HepG2 (cell line): ENCODE data around the gene TMEM239. TPM values are rescaled to one million over a fixed set of nuclear protein-coding genes. Genes with fewer than 3 reads are reported as not detected.
A peak's percentile ranks its signal among the peaks of the same experiment; 100 is the strongest.

Experiments used
- CAMTA2 ChIP-seq: sonication (generic); formaldehyde crosslinking; IDR thresholded peaks from 2 replicates; pipeline ENCODE4 v1.4.0; 2020; ENCODE audit warnings: mild to moderate bottlenecking, missing genetic modification reagents, borderline replicate concordance
- FOXJ3 ChIP-seq: sonication (generic); formaldehyde crosslinking; IDR thresholded peaks from 2 replicates; pipeline ENCODE4 v1.4.0; 2020; ENCODE audit warnings: missing genetic modification reagents, mild to moderate bottlenecking, borderline replicate concordance
- GABPA ChIP-seq, 2 experiments: IDR thresholded peaks; 2 replicates each; pipeline ENCODE4 v1.6.1; 2011 to 2016; ENCODE audit warnings: low read depth in 2 of 2, low read length in 1 of 2, missing biosample characterization in 1 of 2, missing genetic modification characterization in 1 of 2
- HMGXB3 ChIP-seq: sonication (generic); formaldehyde crosslinking; IDR thresholded peaks from 2 replicates; pipeline ENCODE4 v1.4.0; 2020; ENCODE audit warnings: missing genetic modification reagents, borderline replicate concordance
- POLR2G ChIP-seq: fragments of 200-400 bp; formaldehyde crosslinking; IDR thresholded peaks from 2 replicates; pipeline ENCODE4 v1.6.1; 2018; ENCODE audit warnings: mild to moderate bottlenecking, low read depth, low read length, moderate library complexity
- SMAD1 ChIP-seq: sonication (generic); formaldehyde crosslinking; IDR thresholded peaks from 2 replicates; pipeline ENCODE4 v1.4.0; 2020; ENCODE audit warnings: missing genetic modification reagents, low read depth, mild to moderate bottlenecking, borderline replicate concordance
- ZNF512B ChIP-seq: sonication (generic); formaldehyde crosslinking; IDR thresholded peaks from 2 replicates; pipeline ENCODE4 v1.5.1; 2020; ENCODE audit warnings: missing genetic modification reagents, mild to moderate bottlenecking, borderline replicate concordance
- ZNF558 ChIP-seq: sonication (generic); formaldehyde crosslinking; IDR thresholded peaks from 2 replicates; pipeline ENCODE4 v1.9.0; 2022; ENCODE audit warnings: mild to moderate bottlenecking, missing genetic modification reagents, borderline replicate concordance
- polyA plus RNA-seq, 8 experiments: library from polyadenylated mRNA; depleted of rRNA in 3 of 8; stranded (reverse) in 7 of 8; unstranded in 1 of 8; fragments of >200 nt; fragmentation: Illumina TruSeq in 4 of 8; extraction: Trizol in 4 of 8; gene quantifications; 2 replicates each; pipeline versions ENCODE4 v1.2.1 to v1.2.3, GENCODE V29; 2011 to 2016; ENCODE audit warnings: low read depth in 4 of 8, missing spikeins in 1 of 8, mixed read lengths in 1 of 8; ENCODE audit not compliant: insufficient read depth in 1 of 8
- total RNA-seq, 5 experiments: library from RNA; depleted of rRNA; stranded (reverse); fragments of >200 nt; fragmentation: Illumina TruSeq; extraction: Trizol; gene quantifications; 2 replicates each; pipeline ENCODE4 v1.2.3, GENCODE V29; 2016; ENCODE audit warnings: low read depth in 1 of 5
- TF ChIP-seq, protein P1 (sequence below): sonication (generic); formaldehyde crosslinking; IDR thresholded peaks from 2 replicates; pipeline ENCODE4 v1.5.0; 2020; ENCODE audit warnings: missing genetic modification reagents
- TF ChIP-seq, protein P2 (sequence below): sonication (generic); formaldehyde crosslinking; IDR thresholded peaks from 2 replicates; pipeline ENCODE4 v1.4.0; 2020; ENCODE audit warnings: missing genetic modification reagents; ENCODE audit errors: not compliant biosample characterization
- TF ChIP-seq, protein P3 (sequence below): sonication (generic); formaldehyde crosslinking; IDR thresholded peaks from 2 replicates; pipeline ENCODE4 v1.9.0; 2021; ENCODE audit warnings: mild to moderate bottlenecking, missing genetic modification reagents

Gene TMEM239
- total and polyA plus RNA-seq, 2 of the 13 experiments (the other 11 are each of a cell fraction or from before 2014, with no cell fraction given): not detected

- TF ChIP-seq FOXJ3 (CRISPR knock-in tag) (peak; percentile 24; the same call in 1 of the 2 replicates), POLR2G (no peak), SMAD1 (CRISPR knock-in tag) (no peak), GABPA (IDR thresholded peaks at IDR 0.05; ENCODE audit: low read depth, low read length) (peak; percentile 37; the same call in 1 of the 2 replicates), GABPA (CRISPR knock-in tag; IDR thresholded peaks at IDR 0.05; ENCODE audit: low read depth) (peak; percentile 66), ZNF512B (CRISPR knock-in tag) (no peak), CAMTA2 (CRISPR knock-in tag) (peak; percentile 82; the same call in 1 of the 2 replicates), ZNF558 (CRISPR knock-in tag) (no peak), HMGXB3 (CRISPR knock-in tag) (no peak)
- TF ChIP-seq, protein P1, sequence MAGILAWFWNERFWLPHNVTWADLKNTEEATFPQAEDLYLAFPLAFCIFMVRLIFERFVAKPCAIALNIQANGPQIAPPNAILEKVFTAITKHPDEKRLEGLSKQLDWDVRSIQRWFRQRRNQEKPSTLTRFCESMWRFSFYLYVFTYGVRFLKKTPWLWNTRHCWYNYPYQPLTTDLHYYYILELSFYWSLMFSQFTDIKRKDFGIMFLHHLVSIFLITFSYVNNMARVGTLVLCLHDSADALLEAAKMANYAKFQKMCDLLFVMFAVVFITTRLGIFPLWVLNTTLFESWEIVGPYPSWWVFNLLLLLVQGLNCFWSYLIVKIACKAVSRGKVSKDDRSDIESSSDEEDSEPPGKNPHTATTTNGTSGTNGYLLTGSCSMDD: no peak
- TF ChIP-seq, protein P2, sequence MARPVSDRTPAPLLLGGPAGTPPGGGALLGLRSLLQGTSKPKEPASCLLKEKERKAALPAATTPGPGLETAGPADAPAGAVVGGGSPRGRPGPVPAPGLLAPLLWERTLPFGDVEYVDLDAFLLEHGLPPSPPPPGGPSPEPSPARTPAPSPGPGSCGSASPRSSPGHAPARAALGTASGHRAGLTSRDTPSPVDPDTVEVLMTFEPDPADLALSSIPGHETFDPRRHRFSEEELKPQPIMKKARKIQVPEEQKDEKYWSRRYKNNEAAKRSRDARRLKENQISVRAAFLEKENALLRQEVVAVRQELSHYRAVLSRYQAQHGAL: peak; percentile 80
- TF ChIP-seq, protein P3, sequence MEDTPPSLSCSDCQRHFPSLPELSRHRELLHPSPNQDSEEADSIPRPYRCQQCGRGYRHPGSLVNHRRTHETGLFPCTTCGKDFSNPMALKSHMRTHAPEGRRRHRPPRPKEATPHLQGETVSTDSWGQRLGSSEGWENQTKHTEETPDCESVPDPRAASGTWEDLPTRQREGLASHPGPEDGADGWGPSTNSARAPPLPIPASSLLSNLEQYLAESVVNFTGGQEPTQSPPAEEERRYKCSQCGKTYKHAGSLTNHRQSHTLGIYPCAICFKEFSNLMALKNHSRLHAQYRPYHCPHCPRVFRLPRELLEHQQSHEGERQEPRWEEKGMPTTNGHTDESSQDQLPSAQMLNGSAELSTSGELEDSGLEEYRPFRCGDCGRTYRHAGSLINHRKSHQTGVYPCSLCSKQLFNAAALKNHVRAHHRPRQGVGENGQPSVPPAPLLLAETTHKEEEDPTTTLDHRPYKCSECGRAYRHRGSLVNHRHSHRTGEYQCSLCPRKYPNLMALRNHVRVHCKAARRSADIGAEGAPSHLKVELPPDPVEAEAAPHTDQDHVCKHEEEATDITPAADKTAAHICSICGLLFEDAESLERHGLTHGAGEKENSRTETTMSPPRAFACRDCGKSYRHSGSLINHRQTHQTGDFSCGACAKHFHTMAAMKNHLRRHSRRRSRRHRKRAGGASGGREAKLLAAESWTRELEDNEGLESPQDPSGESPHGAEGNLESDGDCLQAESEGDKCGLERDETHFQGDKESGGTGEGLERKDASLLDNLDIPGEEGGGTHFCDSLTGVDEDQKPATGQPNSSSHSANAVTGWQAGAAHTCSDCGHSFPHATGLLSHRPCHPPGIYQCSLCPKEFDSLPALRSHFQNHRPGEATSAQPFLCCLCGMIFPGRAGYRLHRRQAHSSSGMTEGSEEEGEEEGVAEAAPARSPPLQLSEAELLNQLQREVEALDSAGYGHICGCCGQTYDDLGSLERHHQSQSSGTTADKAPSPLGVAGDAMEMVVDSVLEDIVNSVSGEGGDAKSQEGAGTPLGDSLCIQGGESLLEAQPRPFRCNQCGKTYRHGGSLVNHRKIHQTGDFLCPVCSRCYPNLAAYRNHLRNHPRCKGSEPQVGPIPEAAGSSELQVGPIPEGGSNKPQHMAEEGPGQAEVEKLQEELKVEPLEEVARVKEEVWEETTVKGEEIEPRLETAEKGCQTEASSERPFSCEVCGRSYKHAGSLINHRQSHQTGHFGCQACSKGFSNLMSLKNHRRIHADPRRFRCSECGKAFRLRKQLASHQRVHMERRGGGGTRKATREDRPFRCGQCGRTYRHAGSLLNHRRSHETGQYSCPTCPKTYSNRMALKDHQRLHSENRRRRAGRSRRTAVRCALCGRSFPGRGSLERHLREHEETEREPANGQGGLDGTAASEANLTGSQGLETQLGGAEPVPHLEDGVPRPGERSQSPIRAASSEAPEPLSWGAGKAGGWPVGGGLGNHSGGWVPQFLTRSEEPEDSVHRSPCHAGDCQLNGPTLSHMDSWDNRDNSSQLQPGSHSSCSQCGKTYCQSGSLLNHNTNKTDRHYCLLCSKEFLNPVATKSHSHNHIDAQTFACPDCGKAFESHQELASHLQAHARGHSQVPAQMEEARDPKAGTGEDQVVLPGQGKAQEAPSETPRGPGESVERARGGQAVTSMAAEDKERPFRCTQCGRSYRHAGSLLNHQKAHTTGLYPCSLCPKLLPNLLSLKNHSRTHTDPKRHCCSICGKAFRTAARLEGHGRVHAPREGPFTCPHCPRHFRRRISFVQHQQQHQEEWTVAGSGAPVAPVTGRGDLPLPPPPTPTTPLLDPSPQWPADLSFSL (CRISPR knock-in tag): no peak
Observed at GRCh38 chr20:2840967-2841531, 24.9 kb downstream of the TMEM239 start (continued).
